ENCODE results near the gene EPB41L5.

DNA sequence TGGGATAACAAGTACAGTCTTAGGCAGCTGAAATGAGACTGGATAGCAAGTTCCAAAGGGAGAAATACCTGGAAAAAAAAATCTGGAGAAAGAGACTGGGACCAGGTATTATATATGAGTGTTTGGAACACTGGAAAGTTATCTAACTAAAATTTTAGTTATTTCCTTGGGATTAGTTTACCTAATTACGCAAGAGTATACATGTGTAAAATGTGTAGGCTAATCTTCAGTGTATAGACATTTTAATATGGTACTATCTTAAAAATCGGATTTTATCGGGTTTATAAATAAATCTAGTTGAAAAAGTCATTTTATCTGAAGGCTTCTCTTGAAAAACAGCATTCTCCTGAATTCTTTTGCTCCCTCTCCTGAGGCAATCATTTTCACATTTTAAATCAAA, 3.9 kb downstream of the EPB41L5 start:
- TF ChIP-seq, protein P1, sequence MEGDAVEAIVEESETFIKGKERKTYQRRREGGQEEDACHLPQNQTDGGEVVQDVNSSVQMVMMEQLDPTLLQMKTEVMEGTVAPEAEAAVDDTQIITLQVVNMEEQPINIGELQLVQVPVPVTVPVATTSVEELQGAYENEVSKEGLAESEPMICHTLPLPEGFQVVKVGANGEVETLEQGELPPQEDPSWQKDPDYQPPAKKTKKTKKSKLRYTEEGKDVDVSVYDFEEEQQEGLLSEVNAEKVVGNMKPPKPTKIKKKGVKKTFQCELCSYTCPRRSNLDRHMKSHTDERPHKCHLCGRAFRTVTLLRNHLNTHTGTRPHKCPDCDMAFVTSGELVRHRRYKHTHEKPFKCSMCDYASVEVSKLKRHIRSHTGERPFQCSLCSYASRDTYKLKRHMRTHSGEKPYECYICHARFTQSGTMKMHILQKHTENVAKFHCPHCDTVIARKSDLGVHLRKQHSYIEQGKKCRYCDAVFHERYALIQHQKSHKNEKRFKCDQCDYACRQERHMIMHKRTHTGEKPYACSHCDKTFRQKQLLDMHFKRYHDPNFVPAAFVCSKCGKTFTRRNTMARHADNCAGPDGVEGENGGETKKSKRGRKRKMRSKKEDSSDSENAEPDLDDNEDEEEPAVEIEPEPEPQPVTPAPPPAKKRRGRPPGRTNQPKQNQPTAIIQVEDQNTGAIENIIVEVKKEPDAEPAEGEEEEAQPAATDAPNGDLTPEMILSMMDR (IDR thresholded peaks at IDR 0.05; ENCODE audit: poor library complexity) = no peak
- TF ChIP-seq EZH2 (IDR thresholded peaks at IDR 0.05; ENCODE audit: borderline replicate concordance) = no peak

Data from hepatocyte (in vitro differentiated cells).